Dermis microvascular lymphatic vessel endothelial cell (primary cell): ENCODE results near the gene CPT1B. TPM values are rescaled to one million over a fixed set of nuclear protein-coding genes. Genes with fewer than 3 reads are reported as not detected.
A peak's percentile ranks its signal among the peaks of the same experiment; 100 is the strongest.

Experiments used
- DNase-seq, 2 donors: peaks; one replicate each; pipeline versions ENCODE4 v3.0.0 to v3.0.0-alpha.2; 2010; ENCODE audit warnings: low read depth in 2 of 2
- total RNA-seq: library from RNA; depleted of rRNA; stranded (reverse); fragments of >200 nt; gene quantifications from 2 replicates; pipeline ENCODE4 v1.2.1, GENCODE V29; 2014

Gene CPT1B
- total RNA-seq, 1 donor from 2014 or later: 0.77 TPM

DNA sequence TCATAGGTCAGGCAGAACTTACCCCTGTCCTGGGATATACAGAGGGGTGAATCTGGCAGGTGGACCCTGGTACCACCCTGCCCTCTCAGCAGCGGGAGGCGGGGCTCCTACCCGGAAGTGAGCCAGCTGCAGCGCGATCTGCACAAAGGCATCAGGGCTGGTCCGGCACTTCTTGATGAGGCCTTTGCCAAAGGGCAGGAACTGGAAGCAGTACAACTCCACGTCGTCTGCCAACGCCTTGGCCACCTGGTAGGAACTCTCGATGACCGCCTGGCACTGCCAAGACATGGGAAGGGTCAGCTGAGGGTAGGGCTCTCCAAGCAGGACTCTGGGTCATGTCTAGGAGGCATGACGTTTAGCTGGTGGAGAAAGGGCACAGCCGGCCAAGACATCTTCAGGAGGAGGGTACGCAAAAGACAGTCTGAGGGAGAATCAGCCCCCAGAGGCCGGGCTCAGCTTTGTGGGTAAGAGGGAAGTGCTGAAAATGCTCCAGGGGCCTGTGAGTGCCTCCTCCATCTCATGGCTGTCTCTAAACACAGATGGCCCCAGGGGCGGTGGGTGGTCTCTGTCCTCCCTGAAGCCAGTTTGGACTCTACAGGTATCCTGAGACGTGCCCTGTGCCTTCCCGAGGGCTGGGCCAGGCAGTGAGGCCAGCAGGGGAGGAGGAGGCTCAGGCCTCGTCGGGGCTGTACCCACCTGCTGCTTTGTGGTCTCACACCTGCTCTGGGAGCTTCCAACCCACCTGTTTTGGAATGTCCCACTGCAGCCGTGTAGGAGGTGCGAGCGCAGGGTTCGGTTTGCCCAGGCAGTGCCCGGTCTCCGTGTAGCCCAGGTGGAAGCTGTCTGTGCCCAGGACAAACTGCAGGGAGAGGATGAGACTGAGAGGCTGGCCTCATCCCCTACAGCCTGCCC is 6.7 kb downstream of the CPT1B start:
- no peak for DNase-seq

DNA sequence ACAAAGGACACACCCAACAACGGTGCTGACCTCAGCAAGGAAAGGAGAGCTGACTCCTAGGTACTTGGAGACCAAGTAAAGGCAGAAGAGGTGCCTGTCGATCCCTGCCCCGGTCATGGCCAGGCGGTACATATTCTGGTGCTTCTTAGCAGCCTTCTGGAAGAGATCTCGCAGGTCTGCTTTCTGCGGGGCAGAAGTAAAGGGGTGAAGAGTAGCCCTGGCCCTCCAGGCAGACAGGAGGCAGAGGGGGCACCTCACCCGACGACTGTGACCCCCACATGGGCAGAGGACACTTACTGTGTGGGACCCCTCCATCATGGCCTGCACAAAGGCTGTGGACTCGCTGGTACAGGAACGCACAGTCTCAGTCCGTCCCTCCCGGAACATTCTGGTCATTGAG is 7.4 kb downstream of the CPT1B start:
- no peak for DNase-seq

DNA sequence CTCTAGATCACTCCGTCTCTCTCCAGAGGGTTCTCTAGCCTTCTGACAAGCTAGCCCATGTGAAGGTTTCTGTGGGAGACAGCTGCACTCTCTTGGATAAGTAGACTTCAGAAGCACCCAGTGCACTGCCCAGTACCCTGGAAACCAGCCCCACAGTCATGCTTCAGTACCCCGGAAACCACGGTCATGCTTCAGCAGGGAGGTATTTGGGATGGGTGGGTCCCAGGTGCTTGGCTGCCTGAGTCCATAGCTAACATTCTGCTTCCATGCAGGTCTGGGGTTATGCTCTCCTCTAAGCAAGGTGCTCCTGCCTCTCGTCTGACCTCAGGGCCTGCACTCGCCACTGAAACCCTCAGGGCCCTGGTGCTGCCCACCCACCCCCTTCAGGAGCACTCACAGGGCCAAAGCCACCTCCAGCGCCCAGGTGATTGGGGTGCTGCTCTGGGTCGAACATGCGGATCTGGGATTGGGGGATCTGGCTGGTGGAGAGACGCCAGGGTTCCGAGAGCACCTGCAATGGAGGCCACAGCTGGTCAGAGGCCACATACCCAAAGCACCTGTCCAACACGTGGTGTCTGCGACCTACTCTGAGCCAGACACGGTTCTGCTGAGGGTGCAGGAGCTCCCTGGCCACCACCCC is 8.2 kb downstream of the CPT1B start:
- no peak for DNase-seq

DNA sequence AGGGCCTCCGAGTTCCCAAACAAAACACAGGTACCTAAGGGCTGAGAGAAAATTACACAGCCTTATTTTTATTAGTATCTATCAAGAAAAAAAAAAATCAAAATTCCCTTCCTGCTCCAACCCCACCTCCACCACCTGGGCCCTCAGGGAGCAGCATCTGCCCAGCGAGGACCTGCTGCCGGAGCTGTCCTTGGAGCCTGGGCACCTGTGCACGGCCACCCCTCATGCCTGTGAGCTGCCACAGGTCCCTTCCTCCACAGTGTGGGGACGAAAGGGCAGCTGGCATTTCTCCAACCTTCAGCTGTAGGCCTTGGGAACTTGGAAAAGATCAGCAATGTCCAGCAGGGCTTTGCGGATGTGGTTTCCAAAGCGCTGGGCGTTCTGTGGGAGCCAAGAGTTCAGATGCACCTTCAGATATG is 9.2 kb downstream of the CPT1B start:
- DNase-seq: no peak

DNA sequence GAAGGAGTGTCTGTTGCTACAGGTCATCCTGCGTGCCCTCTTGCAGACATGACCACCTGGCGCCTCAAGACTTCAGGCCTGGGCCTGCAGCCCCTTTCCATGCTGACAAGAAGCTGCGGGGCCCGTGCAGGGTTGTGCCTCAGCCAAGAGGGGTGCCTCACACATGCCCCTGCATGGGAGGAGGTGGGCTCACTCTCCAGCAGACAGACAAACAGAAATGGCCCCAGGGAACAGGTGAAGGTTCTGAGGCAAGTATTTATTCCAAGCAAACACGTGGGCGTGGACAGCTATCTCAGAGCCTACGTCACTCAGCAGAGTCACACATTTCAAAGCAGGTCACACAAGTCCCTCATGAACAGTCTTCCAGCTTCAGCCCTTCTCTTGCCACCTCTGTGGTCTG is 9.6 kb downstream of the CPT1B start:
- no peak for DNase-seq

DNA sequence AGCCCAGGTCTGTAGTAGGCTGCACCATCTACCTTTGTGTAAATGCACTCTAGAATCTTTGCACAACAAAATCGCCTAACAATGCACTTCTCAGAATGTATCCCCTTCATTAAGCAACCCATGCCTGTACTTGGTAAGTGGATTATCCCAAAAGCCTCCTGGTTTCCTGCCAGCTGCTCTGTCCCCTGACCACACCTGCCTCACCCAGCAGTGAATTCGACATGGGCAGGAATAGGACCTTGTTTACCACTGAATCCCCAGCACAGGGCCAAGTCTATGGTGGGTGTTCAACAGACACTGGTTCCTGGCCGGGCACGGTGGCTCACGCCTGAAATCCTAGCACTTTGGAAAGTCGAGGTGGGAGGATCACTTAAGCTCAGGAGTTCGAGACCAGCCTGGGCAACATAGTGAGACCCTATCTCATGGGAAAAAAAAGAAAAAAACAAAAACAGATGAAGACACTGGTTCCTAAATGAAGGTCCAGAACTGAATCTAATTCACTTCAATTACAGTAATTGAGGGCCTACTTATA is 10.4 kb downstream of the CPT1B start:
- DNase-seq: no peak

DNA sequence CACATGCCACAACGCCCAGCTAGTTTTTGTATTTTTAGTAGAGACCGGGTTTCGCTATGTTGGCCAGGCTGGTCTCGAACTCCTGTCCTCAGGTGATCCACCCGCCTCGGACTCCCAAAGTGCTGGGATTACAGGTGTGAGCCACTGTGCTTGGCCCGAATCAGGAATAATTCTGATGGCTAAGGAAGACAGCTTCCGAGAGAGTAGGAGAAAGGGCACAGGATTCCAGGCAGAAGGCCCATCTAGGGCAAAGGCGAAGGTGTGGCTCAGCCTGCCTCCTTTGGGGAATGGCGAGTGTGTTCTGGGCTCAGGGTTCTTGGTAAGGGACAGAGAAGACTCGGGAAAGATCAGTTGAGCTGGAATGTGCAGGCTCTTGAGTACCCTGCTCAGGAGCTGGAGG is 13.9 kb downstream of the CPT1B start:
- DNase-seq: no peak

DNA sequence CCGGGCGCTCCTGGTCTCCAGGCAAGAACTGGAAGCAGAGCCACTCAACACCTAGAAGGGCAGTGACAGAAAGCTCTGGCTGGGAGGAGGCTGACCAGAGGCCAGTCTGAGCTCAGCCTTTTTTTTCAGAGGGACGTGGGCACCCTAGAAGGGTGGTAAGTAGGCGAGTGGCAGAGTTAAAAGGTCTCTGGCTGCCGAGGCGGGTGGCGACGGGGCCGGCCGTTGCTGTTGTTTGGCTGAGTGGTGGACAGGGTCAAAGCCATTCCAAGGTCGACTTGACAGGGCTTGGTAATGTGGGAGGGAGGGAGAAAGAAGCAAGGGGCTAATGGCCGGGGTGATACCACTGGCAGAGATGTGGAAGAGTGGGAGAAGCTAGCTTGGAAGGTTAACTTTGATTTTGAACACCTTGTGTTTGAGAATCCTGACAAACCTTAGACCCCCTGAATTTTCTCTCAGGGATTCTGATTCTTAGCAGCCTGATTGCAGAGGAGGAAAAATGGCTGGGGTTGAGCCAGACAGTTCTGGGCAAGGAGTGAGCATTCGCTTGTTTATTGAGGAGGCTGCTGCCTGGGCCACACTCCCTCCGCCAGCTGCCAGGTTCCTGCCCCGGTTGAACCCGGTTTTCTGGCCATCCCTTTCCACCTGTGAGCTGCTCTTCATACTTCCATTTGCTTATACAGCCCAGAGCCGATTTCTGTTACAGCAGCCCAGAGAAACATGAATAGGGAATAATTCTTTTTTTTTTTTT is 14.6 kb downstream of the CPT1B start:
- no peak for DNase-seq

DNA sequence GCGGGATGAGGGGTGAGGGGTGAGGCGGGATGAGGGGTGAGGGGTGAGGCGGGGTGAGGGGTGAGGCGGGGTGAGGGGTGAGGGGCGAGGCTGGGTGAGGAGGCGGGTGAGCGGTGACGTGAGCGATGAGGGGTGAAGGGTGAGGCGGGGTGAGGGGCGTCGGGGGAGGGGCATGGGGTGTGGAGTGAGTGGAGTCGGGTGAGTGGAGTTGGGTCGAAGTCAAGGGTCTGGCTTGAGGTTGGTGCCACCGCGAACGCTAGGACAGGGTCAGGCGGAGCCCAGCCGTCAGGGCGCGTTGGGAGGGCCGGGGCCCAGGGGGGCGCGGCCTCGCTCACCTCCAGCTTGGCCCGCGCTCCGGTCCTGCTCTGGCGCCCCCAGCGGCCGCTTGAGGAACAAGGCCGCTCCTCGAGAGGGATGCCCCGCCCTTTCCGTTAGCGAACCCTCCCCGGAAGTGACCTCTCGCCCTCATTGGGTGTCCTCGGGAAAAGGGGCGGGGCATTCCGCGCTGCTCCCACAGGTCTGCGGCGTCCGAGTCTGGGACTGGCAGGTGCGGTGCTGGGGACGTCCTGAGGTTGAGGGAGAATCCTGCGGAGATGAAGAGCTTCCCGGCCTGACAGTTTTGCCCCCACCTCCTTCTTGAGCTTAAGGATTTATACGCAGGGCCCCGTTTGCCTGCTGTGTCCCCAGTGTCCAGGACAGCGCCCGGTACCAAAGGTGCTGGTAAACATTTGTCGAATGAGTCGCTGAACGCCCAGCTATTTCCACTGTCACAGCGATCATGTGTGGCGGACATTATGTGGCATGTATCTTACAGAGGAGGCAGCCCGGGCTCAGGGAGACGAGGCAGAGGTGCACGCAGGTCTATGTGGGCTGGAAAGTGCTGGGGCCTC is 15.5 kb downstream of the CPT1B start, which contains the start of gene SYCE3:
Gene SYCE3 (minus strand): TSS at position 397 of the 890 bp plus-strand sequence. CDS start 6,514 bp downstream, outside the sequence.
- peak; percentile 50 to 75 for DNase-seq

DNA sequence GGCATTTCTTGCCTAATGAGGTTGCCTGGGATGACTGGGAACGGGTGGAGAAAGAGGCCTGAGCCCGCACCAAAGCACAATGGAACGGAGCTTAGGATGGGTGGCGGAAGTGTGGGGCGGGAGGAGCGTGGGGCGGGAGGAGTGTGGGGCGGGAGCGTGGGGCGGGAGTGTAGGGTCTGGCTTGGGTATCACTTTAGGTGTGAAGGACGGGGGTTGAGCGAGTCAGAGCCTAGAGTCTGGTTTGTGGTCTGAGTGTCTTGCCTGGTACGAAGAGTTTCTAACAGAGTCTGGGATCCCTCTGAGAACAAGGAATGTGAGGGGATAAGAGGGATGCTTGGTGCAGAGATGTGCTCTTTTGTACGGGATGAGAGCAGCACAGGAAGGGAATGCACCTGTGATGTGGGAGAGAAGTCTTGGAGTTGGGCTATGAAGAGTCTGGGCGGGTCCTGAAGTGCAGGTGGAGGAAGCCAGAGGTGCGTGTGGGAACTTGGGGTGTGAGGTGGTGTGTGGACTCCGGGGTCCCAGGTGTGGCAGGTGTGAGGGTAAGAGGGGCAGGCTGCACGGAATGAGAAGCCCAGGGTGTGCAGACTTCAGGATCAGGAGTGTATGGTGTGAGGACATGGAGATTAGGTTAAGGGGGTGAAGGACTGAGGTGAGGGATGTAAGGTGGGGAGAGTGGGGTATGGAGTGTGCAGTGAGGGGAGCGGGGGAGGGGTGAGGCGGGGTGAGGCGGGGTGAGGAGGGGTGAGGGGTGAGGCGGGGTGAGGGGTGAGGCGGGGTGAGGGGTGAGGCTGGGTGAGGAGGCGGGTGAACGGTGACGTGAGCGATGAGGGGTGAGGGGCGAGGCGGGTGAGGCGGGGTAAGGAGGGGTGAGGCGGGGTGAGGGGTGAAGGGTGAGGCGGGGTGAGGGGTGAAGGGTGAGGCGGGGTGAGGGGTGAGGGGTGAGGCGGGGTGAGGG is 16.5 kb downstream of the CPT1B start:
- DNase-seq: no peak

DNA sequence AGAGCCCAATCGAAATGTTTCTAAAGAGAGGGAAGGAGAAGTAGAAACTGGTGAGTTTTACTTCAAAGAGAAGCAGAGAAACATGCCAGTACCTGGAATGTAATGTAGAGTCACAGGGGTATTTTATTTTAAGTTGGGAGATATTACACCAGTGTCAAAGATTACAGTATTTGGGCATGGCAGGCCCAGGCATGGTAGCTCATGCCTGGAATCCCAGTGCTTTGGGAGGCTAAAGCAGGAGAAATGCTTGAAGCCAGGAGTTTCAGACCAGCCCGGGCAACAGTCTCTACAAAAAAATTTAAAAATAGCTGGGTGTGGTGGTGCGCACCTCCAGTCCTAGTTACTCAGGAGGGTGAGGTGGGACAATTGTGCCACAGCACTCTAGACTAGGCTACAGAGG is 18.2 kb downstream of the CPT1B start:
- DNase-seq: no peak

DNA sequence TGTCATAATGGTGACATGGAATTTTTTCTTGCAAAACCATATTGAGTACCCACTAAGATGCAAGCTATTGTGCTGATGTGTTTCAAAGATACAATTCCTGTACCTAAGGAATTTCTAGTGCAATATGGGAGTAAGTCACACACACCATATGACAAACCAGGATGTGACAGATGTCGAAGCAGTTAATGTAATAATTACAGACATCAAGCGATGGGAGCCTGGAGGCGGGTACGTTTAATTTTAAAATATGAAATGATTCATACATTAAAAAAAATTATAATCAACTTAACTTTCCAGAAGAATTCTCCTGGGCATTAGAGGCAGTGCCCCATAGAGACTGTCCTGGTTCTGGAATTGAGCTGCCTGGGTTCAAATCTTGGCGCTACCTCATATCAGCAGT is 21.5 kb downstream of the CPT1B start:
- no peak for DNase-seq

DNA sequence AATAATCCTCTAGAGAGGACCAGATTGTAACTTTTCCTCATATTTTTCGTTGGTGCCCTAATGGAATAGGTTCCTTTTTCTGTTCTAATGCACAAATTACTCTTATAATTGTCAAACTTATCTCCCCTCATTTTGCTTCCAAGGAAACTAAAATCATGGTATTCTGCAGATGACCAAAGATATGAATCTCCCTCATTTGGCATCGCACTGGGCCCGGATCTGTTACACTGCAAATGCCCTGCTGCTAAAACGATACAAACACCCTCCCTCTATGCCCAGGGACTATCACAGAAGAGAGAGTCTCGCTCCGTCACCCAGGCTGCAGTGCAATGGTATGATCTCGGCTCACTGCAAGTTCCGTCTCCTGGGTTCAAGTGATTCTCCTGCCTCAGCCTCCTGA is 24.9 kb downstream of the CPT1B start:
- no peak for DNase-seq

DNA sequence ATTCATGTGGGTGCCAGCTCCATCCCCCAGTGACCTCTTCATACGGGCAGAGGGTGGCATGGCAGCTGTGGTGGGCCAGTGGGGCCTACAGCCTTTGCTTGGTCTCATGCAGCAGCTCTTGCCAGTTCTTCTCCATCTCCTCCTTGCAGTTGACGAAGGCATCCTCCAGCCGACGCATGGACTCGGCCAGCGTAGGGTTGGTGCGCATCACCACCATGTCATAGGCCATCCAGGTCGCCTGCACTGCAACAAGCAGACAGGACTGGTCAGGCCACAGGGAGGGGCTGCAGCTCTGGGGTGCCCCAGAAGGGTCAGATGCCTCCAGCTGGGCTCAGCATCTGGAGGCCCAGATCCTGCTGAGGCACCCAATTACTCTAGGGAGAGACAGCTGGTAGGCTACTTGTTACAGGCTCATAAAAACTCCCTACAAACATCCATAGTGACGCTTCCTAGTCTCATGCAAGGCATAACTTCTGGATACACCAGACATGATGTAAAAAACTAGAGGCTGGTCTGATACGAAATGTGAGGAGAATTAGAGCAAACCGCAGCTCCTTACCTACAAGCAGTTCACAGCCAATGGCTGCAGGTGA is 27.0 kb downstream of the CPT1B start:
- DNase-seq: no peak

DNA sequence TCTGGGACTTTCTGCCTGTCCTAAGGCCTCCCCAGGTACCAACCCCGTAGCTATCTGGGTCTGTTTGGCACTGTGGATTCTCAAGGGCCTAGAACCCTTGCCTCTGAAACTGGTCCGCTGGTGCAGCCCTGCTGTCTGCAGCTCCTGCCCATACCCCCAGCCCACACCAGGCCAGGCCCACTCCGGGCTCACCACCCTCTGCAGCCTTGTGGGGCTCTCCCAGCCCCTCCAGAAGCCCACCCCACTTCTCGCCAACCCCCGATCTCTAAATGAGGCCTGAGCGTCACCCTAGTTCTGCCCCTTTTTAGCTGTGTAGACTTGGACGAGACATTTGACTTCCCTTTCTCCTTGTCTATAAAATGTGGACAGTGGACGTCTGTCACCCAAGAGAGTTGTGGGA is 27.8 kb downstream of the CPT1B start:
- no peak for DNase-seq

DNA sequence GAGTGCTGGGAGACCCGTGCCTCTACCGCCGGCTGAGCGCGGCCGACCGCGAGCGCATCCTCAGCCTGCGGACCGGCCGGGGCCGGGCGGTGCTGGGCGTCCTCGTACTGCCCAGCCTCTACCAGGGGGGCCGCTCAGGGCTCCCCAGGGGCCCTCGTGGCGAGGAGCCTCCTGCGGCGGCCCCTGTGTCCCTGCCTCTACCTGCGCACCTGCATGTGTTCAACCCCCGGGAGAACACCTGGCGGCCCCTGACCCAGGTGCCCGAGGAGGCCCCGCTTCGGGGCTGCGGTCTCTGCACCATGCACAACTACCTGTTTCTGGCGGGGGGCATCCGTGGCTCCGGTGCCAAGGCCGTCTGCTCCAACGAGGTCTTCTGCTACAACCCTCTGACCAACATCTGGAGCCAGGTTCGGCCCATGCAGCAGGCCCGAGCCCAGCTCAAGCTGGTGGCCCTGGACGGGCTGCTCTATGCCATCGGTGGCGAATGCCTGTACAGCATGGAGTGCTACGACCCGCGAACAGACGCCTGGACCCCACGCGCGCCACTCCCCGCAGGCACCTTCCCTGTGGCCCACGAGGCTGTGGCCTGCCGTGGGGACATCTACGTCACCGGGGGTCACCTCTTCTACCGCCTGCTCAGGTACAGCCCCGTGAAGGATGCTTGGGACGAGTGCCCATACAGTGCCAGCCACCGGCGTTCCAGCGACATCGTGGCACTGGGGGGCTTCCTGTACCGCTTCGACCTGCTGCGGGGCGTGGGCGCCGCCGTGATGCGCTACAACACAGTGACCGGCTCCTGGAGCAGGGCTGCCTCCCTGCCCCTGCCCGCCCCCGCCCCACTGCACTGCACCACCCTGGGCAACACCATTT is 29.1 kb downstream of the CPT1B start:
- no peak for DNase-seq

DNA sequence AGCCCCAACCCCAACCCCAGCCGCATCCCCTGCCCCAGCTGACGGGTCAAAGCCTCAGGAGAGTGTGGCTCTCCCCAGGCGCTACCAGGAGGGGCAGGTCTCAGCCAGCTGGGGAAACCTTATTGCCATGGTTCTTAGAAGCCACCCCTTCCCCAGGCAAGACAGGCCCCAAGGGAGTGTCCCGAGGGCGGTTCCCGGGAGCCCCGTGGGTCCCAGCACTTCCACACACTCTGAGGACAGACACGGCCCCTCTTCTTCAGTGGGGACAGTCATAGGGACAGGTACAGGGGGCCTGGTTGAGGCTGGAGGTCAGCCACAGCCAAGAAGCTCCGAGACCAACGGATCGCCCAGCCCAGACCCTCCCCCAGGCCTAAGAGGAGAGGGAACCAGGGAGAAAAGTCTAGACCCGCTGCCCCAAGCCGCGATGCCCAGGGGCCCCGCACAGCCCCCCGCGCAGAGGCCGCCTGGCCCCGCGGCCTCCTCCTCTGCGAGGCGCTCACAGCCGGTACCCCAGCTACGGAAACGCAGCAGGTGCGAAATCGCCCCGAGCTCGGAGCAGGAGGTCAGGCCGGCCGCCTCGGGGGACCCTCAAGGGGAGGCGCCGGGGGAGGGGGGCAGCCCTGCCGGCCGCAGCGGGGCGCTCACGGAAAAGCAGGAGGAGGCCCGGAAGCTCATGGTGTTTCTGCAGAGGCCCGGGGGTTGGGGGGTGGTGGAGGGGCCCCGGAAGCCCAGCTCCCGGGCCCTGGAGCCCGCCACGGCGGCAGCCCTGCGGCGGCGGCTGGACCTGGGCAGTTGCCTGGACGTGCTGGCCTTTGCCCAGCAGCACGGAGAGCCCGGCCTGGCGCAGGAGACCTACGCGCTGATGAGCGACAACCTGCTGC is 29.9 kb downstream of the CPT1B start:
- DNase-seq: no peak
